T1000 (cell line): Measurements from ENCODE around the gene OR5AU1.
"Not testable (repeated sequence)": the region's sequence is repeated elsewhere in the genome, so short reads cannot be mapped to it uniquely, and the experiment has no call there.

Source experiments
- DNase-seq: peaks from one replicate; lab custom pipeline; 2025; ENCODE audit warnings: mixed read lengths; lab: John Stamatoyannopoulos, UW

OR5AU1 gene

DNA sequence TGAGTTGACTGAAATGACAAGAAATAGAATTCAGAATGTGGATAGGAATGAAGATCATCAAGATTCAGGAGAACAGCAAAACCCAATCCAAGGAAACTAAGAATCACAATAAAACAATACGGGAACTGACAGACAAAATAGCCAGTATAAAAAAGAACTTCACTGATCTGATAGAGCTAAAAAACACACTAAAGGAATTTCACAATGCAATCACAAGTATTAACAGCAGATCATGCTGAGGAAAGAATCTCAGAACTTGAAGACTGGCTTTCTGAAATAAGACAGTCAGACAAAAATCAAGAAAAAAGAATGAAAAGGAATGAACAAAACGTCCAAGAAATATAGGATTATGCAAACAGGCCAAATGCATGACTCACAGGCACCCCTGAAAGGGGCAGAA lies 15.3 kb upstream of the OR5AU1 start:
- DNase-seq, result no peak

DNA sequence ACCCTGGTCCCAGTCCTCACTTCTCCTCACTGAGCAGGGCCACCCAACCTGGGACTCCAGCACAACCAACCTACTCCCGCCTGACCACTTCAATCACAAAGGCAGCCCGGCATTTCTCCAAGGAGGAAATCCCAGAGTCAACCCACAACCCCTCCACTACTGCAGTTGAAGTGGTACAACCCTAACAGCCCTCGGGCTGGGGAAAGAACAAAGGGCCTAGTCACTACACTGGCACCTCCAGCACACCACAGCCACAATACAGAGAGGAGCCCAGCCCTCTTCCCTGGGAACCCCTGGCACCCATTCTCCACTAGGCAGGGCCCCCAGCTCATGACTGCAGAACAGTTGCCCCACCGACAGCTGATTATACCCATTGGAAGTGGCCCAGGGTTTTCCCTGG lies 13.7 kb upstream of the OR5AU1 start:
- DNase-seq, result no peak

DNA sequence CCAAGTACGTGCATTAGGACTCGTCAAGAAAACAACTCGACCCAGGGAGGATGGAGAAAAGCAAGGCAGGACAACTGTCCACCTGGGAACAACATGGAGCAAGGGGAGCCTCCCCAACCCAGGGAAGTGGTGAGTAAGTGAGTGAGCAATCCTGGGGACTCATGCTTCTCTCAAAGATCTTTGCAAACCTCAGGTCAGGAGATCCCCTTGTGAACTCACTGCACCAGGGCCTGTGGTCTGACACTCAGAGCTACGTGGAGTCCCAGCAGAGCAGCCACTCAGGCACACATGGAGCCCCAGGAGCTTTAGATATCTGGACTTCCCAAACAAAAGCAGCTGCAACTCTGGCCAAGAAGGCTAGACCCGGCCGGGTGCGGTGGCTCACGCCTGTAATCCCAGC lies 12.2 kb upstream of the OR5AU1 start:
- DNase-seq, result no peak

- DNase-seq, result not testable (repeated sequence)
Measured at GRCh38 chr14:21165670-21166069, 9.8 kb upstream of the OR5AU1 start.

GRCh38 chr14:21165002-21165605 lies 9.2 kb upstream of the OR5AU1 start:
- DNase-seq, result not testable (repeated sequence)

GRCh38 chr14:21163871-21164291 lies 8.0 kb upstream of the OR5AU1 start:
- DNase-seq, result no peak

DNA sequence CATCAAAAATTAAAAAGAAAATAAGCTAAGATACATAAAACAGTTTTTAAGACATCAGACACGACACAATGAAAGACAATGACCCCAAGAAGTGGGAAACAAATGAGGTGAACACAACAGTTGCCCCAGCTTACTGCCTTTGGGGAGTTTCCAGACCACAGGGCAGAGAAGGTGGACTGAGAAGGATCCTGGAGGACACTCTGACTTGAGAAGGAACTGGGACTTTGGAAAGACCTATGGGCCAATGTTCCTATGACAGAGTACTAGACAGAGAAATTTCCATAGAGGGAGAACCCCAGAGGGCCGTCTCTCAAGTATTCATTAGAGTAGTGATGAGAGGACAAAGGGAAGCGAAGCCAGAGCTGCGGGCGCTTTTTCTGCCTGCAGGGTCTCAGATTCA lies 6.2 kb upstream of the OR5AU1 start:
- DNase-seq, result no peak

DNA sequence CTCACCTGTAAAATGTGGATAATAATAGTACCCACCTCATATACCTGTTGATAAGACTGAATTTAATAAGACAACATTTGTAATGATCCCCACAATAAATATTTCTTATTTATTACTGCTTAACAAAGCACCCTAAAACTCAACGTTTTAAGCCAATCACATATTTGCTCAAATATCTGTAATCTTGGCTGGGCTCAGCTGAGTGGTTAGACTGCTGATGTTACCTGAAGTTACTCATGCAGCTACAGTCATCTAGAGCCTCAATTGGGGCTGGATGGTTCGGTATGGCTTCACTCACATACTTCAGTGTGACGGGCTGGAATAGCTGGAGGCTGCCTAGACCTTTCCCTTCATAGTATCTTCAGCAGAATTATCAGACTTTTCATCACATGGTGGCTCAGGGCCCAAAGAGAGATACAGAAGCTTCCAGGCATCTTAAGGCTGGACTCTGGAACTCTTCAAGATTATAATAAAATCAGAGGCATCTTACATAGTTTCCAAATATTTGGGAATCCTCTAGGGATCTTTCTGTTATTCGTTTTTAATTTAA lies 4.3 kb upstream of the OR5AU1 start:
- no peak for DNase-seq

DNA sequence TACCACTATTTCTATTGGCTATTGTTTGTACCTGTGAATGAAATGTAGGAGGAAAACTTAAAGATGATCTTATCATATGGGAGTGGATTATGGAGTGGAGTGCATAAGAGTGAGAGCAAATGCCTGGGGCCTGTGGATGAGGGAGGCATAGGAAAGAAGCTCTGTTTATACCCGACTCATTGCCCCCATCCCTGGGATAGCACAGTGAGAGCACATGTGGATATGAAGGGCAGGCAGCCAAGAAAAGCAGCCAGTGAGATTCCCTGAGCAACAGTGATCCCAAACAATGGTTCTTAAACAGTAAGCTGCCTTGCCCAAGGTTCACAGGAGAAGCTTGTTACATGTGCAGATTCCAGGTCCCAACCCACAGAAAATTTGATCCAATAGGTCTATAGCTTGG lies 2.3 kb upstream of the OR5AU1 start:
- DNase-seq, result not testable (repeated sequence)

GRCh38 chr14:21149641-21150367 lies 6.1 kb downstream of the OR5AU1 start:
- no peak for DNase-seq

GRCh38 chr14:21145437-21145836 lies 10.4 kb downstream of the OR5AU1 start:
- DNase-seq, result no peak

- no peak for DNase-seq
Measured at GRCh38 chr14:21142357-21142756, 13.5 kb downstream of the OR5AU1 start.

DNA sequence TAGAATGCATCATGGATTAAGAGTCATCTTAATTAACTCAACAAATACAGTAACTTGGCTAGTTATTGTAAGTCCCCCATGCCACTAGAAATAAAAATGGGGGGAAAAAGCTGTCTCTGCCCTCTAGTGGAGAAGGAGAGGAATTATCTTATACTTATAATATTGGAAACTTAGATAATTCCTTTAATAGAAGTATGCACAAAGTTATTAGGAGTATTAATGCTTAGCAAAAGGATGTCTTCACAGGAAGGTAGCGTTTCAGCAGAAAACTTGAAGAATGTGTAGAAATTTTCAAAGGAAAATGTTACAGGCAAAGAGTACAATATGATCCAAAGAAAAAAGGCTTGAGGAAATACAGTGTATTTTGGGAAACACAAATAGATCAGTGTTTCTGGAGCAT lies 19.8 kb downstream of the OR5AU1 start:
- DNase-seq, result no peak

DNA sequence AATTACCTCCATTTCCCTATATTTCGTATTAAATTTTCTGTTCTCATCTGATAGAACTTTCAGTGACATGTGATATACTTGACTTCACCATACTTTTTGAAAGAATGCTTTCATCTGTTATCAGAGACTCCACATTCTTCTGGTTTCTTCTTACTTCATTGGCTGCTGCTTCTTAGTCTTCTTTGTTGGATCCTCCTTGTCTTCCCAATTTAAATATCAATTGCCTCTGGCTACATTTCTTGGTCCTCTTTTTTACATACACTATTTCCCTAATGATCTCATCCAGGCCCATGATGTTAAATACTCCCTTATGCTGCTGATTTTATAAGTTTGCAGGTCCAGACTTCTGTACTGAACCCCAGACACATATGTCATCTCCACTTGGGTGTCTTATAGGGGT lies 22.0 kb downstream of the OR5AU1 start:
- no peak for DNase-seq

DNA sequence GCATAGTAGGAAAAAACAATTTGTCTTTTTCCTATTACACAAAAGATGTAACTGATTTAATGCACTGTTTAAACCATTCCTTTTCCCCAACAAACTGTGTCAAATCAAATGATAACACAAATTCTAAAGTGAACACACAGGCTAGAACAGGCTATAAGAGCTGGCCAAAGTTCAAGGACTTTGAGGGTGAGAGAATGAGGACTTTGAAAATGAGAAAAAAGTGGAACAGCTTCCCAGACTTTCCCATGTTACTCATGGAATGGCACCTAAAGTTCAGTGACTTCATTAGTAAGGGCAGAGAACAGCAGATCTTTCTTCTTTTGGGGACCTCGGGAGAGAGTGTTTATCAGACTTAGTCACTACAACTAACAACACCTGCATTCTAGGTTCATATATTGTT lies 32.4 kb downstream of the OR5AU1 start:
- no peak for DNase-seq

- DNase-seq, result no peak
Measured at GRCh38 chr14:21121122-21121521, 34.7 kb downstream of the OR5AU1 start.

GRCh38 chr14:21120686-21121085 lies 35.2 kb downstream of the OR5AU1 start:
- DNase-seq, result no peak

- no peak for DNase-seq
Measured at GRCh38 chr14:21118933-21119332, 36.9 kb downstream of the OR5AU1 start.

DNA sequence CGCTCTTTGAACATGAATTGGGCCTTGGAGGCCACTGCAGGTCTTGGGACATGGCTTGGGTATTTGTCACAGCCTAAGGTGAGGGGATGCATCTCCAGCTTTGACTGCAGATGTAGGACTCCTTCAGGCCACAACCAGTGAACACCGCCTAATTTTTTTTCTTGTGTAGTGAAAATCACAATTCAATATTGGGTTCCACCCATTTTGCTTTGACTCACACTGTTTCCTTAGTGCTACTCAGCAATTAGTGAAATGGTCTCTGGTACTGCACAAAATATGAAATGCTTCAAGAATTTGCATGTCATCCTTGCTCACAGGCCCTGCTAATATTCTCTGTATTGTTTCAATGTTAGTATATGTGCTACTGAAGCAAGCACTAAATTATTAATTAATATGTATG lies 42.5 kb downstream of the OR5AU1 start:
- no peak for DNase-seq

DNA sequence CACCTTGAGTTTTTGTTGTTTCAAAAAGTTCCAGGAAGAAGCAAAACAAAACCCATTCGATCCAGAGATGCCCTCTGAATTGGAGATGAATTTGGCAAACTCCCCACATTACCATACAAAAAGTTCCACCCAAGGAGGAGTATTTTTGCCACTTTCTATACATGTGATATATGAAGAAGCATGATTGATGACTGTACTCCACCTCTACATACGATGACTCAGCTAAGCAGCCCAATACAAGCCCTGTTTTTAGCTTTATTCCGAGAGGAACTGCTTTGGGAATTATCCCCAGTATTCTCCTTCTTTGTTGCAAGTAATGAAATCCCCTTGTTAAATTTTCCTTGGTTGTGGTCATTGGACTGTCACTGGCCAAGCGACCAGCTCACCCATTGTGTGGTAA lies 43.6 kb downstream of the OR5AU1 start:
- DNase-seq, result no peak

- no peak for DNase-seq
Measured at GRCh38 chr14:21109377-21110138, 46.3 kb downstream of the OR5AU1 start.

DNA sequence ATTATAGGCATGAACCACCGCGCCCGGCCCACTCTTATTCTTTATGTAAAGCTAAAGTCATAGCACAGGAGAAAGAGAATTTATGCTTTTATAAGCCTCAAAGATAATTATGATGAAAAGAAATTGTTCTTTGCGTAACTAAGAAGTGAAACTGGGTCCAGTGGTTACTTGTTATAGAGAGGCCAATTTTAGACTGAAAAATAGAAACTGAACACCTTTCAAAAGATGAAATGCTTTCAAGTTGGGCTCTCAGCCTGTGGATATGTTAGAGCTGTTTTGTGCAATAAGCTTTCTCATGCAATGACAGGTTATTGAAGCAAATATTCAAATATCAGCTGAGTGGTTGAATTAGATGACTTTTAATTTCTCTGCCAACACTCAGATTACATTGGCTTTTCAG lies 47.1 kb downstream of the OR5AU1 start:
- no peak for DNase-seq

GRCh38 chr14:21107283-21107800 lies 48.5 kb downstream of the OR5AU1 start:
- no peak for DNase-seq
